ENCODE results near the gene KIF5C. TPM values are rescaled to one million over a fixed set of nuclear protein-coding genes. Genes with fewer than 3 reads are reported as not detected.
A peak's percentile ranks its signal among the peaks of the same experiment; 100 is the strongest.

The KIF5C gene
- total and polyA plus RNA-seq, 8 donors: under 0.01 to 14.7 (median 2.4) TPM

- peaks cover 0 to 9% (median 5%) of the 10 kb centered on the region in 4 donors for H3K9me3 ChIP-seq
- peak overlapping the region; percentile 39 to 48 (median 42) for H3K4me3 ChIP-seq
- intact Hi-C loops (cut with DNase I; ENCODE audit: low total_unique reads): no loop called here
- DNase-seq: peak in 1 of 2 donors; percentile 10
- peaks cover 9 to 18% (median 11%) of the 10 kb centered on the region in 4 donors for H3K4me1 ChIP-seq
- no peaks in the 10 kb centered on the region for H3K36me3 ChIP-seq
- H3K27me3 ChIP-seq: peaks cover 0 to 39% (median 16%) of the 10 kb centered on the region in 3 donors
- WGBS, 5 donors: 7 to 15% (median 10%) methylated on average over 19 of the region's 19 CpGs
- TF ChIP-seq POLR2AphosphoS5 (IDR thresholded peaks at IDR 0.05) (no peak), POLR2A (IDR thresholded peaks at IDR 0.05) (no peak), EP300 (IDR thresholded peaks at IDR 0.05) (no peak), CTCF (IDR thresholded peaks at IDR 0.05) (no peak)
- H3K27ac ChIP-seq: no peak overlapping the region
Measured at GRCh38 chr2:148887350-148888002, 12.4 kb downstream of the KIF5C start.

- peak overlapping the region; percentile 39 to 48 (median 42) for H3K4me3 ChIP-seq
- TF ChIP-seq POLR2AphosphoS5 (IDR thresholded peaks at IDR 0.05) (no peak), POLR2A (IDR thresholded peaks at IDR 0.05) (no peak), CTCF (IDR thresholded peaks at IDR 0.05) (no peak), EP300 (IDR thresholded peaks at IDR 0.05) (no peak)
- H3K4me1 ChIP-seq: peaks cover 9 to 18% (median 11%) of the 10 kb centered on the region in 4 donors
- peaks cover 0 to 39% (median 13%) of the 10 kb centered on the region in 3 donors for H3K27me3 ChIP-seq
- WGBS, 5 donors: 3 to 21% (median 5%) methylated on average over 17 to 34 of the region's 34 CpGs
- peak in 1 of 2 donors; percentile 38 for DNase-seq
- H3K9me3 ChIP-seq: peaks cover 0 to 15% (median 10%) of the 10 kb centered on the region in 4 donors
- no peaks in the 10 kb centered on the region for H3K36me3 ChIP-seq
- intact Hi-C loops (cut with DNase I; ENCODE audit: low total_unique reads): no loop called here
- no peak overlapping the region for H3K27ac ChIP-seq
Measured at GRCh38 chr2:148888003-148888501, 13.0 kb downstream of the KIF5C start.

- H3K27me3 ChIP-seq: peaks cover 0 to 39% (median 13%) of the 10 kb centered on the region in 3 donors
- TF ChIP-seq POLR2A (IDR thresholded peaks at IDR 0.05) (no peak), CTCF (IDR thresholded peaks at IDR 0.05) (no peak), POLR2AphosphoS5 (IDR thresholded peaks at IDR 0.05) (no peak), EP300 (IDR thresholded peaks at IDR 0.05) (no peak)
- intact Hi-C loops (cut with DNase I; ENCODE audit: low total_unique reads): no loop called here
Measured at GRCh38 chr2:148888986-148889385, 14.0 kb downstream of the KIF5C start.

GRCh38 chr2:148893906-148894305 lies 18.9 kb downstream of the KIF5C start:
- Histone ChIP-seq H3K27ac (no peak overlapping the region), H3K4me3 (no peak overlapping the region), H3K36me3 (no peaks in the 10 kb centered on the region), H3K4me1 (no peaks in the 10 kb centered on the region), H3K9me3 (peaks cover 0 to 19% (median 14%) of the 10 kb centered on the region in 4 donors), H3K27me3 (peaks cover 0 to 10% (median 0%) of the 10 kb centered on the region in 3 donors)
- TF ChIP-seq CTCF (IDR thresholded peaks at IDR 0.05): no peak
- no peak for TF ChIP-seq EP300 (IDR thresholded peaks at IDR 0.05)
- TF ChIP-seq POLR2A (IDR thresholded peaks at IDR 0.05): no peak
- intact Hi-C loops (cut with DNase I; ENCODE audit: low total_unique reads): no loop called here
- no peak for DNase-seq

More at GRCh38 chr2:148888986-148889385, 14.0 kb downstream of the KIF5C start:
- Histone ChIP-seq H3K27ac (no peak overlapping the region), H3K36me3 (no peaks in the 10 kb centered on the region), H3K4me1 (peaks cover 9 to 18% (median 11%) of the 10 kb centered on the region in 4 donors), H3K9me3 (peaks cover 0 to 19% (median 14%) of the 10 kb centered on the region in 4 donors), H3K4me3 (no peak overlapping the region)
- no peak for DNase-seq

Measured in stomach (tissue), 9 donors.